HG02885 (cell line): ENCODE measurements around the gene ABCA3.
A peak's percentile ranks its signal among the peaks of the same experiment; 100 is the strongest.
"Not testable (repeated sequence)": the region's sequence is repeated elsewhere in the genome, so short reads cannot be mapped to it uniquely, and the experiment has no call there.

Experiments
- ATAC-seq: cut with Tn5 transposase; IDR thresholded peaks from one replicate; pipeline ENCODE4 v1.9.1; 2021; ENCODE audit warnings: mild to moderate bottlenecking; ENCODE audit not compliant: unreplicated experiment, poor library complexity

ABCA3 gene

DNA sequence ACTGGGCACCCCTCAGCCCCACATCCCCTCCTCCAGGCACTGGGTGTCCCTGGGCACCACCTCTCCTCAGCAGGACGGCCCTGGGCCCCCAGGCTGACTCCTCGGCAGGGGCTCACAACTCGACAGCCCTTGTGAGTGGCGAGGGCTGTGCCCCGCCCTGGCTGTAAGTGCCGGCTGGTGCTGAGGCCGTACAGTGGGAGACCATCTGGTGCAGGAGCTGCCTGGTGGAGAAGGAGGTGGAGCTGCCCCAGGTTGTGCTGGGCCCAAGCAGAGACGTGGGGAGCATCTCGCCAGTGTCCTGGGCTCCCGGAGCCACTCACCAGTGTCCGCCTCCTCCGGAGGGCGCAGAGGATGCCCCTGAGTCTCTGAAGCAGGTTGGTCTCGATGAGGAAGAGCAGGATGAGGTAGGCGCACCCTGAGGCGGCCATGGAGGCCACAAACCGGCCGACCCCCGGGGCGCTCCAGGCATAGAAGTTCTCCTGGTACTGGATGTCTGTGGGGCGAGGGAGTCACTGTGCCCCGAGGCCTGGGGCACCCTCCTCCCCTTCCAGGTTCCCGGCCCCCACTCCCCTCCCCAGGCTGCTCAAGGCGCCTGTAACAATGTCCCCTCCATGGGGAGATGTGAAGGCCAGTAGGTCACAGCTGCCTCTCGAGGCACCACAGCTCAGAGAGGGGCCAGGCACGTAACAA lies 57.5 kb downstream of the ABCA3 start:
- no peak for ATAC-seq

DNA sequence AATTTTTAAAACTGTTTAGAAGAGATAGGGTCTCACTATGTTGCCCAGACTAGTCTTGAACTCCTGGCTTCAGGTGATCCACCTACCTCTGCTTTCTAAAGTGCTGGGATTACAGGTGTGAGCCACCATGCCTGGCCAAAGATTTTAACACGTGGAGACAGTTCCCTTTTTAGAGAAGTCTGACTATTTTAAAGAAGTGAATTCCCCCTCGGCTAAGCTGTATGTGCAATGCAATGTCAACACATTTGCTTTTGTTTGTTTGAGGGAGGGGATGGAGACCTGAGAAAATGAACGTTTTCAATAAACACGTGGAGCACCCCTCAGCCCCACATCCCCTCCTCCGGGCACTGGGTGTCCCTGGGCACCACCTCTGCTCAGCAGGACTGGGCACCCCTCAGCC lies 58.3 kb downstream of the ABCA3 start:
- ATAC-seq = no peak

DNA sequence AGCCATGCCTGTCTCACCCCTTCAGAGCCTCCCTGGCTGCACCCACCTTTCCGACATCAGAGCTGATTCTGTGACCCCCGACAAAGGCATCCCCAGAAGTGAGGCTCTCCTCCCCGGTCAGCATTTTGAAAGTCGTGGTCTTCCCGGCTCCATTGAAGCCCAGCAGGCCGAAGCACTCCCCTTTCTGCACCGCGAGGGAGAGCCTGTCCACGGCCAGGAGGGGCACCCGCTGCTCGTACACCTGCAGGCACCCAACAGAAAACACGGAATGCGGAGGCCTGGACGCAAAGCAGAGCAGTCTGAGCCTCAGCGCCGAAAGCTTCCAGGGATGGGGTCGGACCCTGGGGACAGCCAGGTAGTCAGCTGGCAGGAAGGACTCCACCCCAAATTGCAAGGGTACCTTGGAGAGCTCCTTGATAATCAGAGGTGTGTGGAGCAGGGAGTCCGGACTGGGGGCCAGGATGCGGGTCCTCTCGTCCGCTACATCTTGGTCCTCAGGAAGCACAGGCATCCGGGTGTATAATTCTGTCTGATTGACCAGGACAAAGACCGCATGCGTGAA lies 59.5 kb downstream of the ABCA3 start:
- no peak for ATAC-seq

- ATAC-seq = no peak
Measured at GRCh38 chr16:2280461-2280860, 60.1 kb downstream of the ABCA3 start.

GRCh38 chr16:2278956-2279800 lies 61.4 kb downstream of the ABCA3 start:
- ATAC-seq = no peak

DNA sequence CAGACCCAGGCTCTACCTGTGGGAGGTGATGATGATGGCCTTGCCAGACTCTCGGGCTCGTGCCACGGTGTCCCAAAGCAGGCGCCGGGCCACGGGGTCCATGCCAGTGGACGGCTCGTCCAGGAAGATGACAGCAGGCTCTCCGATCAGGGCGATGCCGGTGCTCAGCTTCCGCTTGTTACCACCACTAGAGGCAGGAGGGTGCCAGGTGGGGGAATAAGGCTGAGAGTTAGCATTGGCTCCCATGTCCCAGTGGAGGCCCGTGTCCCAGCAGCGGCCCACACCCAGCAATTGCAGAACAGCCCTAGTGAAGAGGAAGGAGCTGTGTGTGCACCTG lies 62.3 kb downstream of the ABCA3 start:
- ATAC-seq = no peak

GRCh38 chr16:2277466-2278271 lies 62.9 kb downstream of the ABCA3 start:
- ATAC-seq = no peak

DNA sequence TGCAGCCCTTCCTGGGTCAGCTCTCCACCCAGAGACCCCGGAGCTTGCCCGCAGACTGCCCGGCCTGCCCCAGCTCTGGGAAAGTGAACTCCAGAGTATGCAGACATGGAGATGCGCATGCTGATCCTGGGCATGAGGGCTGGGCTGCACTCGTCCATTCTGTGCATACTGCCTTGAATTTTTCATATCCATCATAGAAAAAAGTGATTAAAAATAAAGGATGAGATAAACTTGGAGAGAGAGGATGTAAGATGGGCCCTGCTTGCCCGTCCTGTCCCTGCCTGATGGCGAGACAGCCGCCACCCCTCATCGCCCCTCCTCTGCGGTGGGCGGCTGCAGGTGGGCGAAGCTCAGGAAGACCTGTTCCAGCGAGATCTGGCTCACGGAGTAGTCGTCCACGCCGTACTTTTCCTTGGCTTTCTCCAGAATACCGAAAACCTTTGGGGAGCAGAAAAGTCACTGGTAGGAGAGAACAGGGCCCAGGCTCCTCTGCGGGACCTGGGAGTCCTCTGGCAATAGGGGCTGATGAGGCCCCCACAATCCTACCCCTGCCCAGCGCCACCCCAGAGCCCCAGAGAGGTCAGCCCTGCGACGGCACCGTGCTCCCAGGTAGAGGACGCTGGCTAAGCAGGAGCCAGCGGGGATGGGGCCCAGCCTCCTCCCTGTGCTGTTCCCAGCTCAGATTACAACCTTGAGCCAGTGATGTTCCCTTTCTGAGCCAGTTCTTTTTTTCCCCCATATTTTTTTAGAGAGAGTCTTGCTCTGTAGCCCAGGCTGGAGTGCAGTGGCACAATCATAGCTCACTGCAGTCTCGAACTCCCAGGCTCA lies 63.9 kb downstream of the ABCA3 start:
- ATAC-seq = no peak

- ATAC-seq = no peak
Measured at GRCh38 chr16:2275476-2276367, 64.8 kb downstream of the ABCA3 start.

DNA sequence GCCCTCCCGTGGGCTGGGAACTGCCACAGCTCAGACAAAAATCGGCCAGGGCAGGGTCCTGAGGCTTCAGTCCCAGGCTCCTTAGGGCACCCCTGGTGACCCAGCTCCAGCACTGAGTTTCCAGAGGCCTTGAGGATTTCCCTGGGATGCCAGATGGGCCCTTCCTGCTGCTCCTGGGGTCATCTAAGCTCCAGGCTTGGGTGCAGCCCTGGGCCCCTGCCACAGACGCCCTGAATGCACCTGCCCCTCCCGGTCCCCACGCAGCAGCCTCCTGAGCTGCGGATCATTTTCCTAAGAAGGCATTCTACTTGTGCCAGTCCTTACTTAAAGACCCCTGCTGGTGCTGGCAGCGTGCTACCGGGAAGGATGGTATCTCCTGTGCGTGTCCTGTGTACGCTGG lies 66.6 kb downstream of the ABCA3 start:
- no peak for ATAC-seq

DNA sequence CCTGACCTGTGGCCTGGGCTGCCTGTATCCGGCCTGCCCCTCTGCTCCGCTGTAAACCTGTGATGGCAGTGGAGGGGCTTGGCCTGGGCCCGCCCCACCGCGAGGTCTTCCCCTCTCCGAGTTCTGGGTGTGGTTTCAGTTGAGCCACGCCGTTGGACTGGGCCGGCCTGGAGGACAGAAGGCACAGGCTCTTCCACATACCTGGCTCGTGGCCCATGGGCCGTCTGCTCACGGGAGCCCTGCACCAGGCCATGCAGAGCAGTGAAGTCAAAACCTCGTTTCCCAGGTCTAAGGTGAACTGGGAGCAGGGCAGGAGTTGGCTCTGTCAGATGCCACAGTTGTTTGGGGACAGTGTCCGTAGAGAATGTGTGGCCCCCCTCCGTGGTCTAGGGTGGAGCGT lies 67.0 kb downstream of the ABCA3 start:
- ATAC-seq = no peak

GRCh38 chr16:2271848-2272461 lies 68.6 kb downstream of the ABCA3 start:
- no peak for ATAC-seq

DNA sequence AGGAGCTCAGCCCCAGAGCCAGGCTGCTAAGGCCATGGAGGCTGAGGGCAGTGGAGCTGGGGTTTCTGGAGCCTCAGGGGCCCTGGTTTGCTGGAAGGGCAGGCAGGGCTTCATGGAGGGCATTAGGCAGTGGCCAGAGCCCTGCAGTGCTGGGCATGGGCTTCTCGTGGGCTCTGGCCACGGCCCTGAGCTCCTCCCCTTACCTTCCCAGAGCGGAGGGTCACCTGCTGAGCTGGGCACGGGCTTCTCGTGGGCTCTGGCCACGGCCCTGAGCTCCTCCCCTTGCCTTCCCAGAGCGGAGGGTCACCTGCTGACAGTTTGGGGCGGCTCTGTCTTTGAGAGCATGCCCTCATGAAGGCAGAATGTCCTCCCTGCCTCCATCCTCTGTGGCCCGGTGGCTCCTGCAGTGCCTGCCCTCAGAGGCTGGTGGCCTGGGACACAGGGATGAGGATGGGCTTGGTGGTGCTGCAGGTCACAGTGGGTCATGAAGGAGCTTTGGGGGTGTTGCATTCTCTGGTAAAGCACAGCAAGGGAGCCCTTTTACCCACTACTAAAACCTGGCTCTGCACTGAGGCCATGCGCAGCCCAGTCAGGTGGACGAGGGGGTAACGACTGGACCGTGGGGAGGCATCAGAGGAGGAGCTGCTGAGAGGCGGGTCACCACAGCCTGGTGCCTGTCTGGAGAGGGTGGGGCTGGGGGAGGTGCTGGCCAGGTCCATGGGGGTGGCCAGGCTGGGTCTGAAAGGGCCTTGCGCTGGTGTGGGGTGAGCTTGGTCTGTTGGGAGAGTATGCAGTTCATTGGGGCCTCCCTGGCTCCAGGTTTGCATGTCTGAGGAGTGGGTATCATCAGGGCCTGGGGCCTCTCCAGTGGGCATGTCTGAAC lies 69.7 kb downstream of the ABCA3 start:
- no peak for ATAC-seq

- no peak for ATAC-seq
Measured at GRCh38 chr16:2270070-2270462, 70.5 kb downstream of the ABCA3 start.

GRCh38 chr16:2267913-2268666 lies 72.4 kb downstream of the ABCA3 start, which contains the start of gene RNPS1:
TSS of gene RNPS1 (minus strand) at chr16:2268126. CDS start at chr16:2264643, 3,483 bp downstream.
- peak; percentile 81 for ATAC-seq

DNA sequence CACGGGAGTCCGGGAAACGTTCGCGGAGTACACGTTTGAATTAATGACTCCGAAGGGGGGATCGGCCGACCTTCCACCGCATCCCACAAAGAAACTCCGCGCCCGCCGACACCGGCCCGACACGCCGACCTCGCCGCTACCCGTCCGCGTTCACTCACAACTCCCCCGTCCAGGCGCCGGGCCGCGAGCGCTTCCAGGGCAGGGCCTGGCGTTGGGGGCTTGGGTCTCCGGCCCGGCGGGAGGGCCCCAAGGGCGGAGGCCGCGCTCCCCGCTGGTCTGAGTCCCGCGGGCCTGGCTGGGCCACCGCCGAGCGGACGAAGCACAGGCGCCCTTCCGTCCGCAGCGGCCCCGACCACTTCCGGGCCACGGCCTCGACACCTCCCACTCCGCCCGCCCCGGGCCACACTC lies 73.0 kb downstream of the ABCA3 start:
- ATAC-seq = peak; percentile 61

- not testable (repeated sequence) for ATAC-seq
Measured at GRCh38 chr16:2266887-2267286, 73.6 kb downstream of the ABCA3 start.
